NCI-H748 treated with DMSO at 0.1 percent for 48 hours (cell line): ENCODE data around the gene TNFAIP1.

Source experiments
- DNase-seq: peaks from one replicate; lab custom pipeline; 2025; lab: John Stamatoyannopoulos, UW

Gene TNFAIP1

DNA sequence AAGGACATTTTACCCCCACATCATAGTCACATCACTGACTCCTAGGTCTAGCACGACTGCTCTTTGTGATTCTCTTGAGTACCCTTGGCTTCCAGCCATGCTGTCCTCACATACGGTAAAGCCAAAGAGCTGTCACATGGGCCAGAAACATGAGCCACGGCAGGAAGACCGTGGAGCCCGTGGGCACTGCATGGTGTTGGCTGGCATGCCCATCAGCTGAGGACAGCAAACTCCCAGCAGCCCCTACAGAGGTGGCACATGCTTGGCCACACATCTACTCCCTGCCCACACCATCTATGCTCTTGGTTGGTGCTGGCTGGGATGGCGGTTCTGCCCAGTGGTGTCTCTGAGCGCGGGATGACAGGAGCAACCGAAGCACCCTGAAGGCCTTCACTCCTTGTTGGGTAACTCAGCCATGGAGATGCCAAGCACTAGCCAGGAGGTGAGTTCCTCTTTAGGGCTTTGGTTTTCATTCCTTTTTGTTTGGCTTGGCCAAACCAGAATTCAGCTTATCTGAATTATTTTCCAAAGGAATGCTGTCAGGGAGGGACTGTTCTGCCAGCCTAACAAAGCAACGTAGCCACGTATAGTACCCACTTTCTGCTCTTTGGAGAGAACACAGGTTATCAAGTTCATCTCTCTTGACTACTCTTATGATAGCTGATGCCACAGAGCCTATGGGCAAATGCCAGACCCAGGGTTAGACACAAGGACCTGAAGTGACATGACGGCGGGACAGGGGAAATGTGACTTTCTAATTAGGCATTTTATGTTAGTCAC lies 10.0 kb downstream of the TNFAIP1 start:
- no peak for DNase-seq

DNA sequence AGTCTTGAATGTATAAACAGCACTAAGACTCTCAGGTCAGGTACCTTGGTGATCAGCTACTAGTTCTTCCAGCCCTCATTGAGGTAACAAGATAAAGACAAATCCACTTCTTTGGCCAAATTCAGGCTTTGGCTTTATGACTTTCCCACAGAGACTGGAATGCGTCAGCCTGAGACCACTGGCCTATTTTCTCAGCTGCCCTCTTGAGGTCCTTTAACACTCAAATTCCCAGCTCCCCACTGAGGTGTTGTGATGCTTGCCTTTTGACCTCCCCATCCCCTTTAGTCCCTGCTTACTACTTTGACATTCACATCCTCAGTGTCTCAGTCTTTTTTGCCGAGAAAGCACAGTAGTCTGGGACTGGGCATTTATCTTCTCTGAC lies 10.6 kb downstream of the TNFAIP1 start:
- DNase-seq = no peak

DNA sequence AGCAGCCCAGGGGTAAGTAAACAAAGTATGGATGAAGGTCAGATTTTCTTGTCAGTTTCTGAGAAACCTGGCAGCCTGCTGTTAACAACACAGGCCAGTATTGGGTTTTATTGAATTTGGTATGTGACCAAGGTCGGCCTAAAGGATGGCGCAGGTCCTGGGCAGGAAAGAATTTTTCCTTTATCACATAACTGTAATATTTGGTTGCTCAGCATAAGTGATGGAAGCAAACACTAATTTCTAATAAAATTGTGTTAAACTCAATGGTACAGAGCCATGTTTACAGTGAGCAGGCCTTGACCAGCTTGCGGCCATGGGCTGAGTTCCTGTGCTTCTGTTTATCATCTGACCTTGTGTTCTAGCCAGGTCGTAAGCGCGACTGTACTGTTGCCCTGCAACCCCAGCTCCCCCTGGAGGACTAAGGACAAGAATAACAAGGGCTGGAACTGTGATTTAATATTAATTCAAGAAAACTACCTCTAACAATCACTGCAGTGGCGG lies 11.2 kb downstream of the TNFAIP1 start:
- DNase-seq = no peak

DNA sequence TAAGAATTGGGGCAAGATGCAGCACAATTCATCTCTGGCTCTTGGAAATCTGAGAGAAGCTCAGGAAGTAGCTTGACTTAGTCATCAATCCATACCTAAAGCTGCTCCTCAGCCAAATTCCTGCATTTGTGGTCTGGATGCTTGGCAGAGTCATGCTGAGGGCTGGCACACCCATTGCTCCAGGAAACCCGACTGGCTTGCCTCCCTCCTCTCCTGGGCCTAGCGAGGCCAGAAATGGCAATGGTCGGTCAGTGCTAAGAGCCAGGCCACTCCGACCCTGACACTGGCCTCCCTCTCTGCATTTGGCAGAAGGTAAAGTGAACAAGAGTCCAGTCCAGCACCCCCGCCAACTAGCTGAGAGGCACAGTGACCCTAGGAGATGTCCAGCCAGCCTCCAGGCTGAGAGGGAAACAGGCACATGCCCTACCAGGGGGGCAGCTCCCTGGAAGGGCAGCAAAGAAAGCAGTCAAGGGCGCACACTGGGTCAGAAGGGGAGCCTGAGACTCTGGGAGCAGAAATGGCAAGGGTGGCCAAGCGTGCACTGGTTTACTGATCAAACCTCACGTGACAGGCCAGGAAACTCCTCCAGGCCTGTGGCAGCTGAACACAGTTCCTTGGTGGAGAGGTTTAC lies 11.8 kb downstream of the TNFAIP1 start:
- no peak for DNase-seq

DNA sequence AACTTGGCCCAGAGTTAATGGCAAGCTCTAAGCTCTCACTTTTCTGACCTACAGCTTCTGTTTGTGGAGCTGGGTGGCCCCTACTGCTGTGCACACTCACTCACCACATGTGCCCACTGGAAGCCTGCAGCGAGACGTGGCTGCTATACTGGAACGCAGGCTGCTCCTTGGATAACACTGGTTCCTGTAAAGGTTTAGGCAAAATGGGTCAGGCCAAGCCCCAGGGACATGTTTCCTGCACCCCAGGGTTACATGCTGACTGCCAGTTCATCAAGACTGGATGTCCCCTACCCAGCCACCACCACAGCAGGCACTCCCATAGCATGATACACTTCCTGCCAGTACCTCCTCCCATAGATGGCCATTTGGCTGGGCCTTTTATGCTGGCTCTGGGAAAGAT lies 13.4 kb downstream of the TNFAIP1 start:
- DNase-seq = no peak

DNA sequence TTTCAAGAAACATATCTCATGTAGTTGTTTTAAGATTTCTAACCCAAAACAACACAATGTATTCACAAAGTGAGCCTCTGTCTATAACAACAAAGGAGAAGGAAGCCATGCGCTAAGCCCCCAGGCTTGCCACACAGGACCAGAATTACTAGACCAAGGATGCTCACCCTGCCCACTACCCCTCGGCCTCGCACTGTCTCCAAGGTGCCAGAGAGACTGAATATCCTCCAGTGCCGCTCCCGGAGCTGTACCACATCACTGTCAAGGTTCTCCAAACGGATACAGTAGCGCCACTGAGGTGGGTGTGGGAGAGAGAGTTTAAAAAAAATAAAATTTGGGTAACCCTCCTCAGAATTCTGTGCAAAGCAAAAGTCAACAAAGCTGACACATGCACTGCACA lies 14.7 kb downstream of the TNFAIP1 start:
- DNase-seq = no peak

DNA sequence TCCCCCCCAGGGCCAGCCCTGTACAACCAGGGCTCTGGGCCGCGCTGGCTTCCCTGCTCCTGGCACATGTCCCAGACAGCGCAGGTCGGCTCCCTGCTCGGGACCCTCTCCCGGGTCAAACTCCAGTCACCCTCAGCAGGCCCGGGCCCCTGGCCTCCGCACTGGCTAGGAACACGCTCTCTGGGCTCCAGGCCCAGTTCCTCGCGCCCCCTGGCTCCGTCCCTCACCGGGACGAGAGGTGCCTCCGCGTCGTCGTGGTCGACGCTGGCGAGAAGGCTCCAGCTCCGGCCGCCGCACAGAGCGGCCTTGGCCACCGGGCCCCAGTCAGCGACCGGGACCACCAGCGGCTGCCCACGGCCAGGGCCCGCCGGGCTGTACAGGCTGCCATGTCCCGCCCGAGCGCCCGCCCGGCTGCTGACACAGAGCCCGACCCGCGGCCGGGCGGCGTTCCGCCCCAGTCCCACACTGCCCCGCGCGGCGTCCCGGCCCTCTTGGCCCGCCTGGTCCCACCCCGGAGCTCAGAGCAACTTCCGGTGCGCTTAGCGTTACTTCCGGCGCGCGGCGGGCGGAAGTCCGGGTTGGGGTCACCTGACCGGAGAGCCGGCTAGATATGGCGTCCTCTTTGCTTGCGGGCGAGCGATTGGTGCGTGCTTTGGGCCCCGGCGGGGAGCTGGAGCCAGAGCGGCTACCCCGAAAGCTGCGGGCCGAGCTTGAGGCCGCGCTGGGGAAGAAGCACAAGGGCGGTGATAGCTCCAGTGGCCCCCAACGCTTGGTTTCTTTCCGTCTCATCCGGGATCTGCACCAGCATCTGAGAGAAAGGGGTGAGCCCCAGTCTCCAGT lies 21.7 kb downstream of the TNFAIP1 start, which contains the start of gene POLDIP2:
Gene POLDIP2 (minus strand): TSS at position 467 of the 840 bp plus-strand sequence. CDS start 79 bp downstream, at position 388.
- peak; percentile 84 for DNase-seq

DNA sequence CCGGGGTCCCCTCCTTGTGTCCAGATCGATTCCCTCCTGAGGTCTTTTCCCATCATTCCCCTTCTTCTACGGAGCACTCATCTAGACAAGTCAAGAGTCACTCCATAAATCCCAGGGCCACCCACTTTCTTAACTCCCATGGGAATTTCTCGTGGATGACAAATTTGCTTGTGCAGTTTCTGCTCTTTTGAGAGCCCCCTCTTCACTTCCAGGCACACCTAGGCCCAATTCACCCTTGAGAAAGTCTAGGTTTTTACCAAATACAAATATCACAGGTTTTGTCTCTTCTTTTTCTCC lies 22.3 kb downstream of the TNFAIP1 start:
- DNase-seq = no peak

DNA sequence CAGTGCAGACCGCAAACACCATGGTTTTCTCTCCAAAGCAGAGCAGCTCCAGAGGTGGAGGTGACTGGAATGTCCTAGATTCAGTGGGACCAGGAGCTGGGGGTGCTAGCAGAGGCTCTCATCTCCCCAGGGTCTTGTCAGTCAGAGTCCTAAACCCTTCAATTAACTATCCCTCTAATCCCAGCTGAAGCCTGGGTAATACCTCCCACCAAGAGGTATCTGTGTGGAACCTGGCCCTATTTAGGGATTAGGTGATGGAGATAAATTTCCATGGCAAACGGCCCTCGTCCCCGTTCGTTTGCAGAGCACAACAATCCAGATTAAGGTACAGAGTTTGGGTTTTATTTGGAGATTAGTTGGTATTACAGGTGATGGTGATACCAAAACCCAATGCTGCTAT lies 27.6 kb downstream of the TNFAIP1 start:
- no peak for DNase-seq

DNA sequence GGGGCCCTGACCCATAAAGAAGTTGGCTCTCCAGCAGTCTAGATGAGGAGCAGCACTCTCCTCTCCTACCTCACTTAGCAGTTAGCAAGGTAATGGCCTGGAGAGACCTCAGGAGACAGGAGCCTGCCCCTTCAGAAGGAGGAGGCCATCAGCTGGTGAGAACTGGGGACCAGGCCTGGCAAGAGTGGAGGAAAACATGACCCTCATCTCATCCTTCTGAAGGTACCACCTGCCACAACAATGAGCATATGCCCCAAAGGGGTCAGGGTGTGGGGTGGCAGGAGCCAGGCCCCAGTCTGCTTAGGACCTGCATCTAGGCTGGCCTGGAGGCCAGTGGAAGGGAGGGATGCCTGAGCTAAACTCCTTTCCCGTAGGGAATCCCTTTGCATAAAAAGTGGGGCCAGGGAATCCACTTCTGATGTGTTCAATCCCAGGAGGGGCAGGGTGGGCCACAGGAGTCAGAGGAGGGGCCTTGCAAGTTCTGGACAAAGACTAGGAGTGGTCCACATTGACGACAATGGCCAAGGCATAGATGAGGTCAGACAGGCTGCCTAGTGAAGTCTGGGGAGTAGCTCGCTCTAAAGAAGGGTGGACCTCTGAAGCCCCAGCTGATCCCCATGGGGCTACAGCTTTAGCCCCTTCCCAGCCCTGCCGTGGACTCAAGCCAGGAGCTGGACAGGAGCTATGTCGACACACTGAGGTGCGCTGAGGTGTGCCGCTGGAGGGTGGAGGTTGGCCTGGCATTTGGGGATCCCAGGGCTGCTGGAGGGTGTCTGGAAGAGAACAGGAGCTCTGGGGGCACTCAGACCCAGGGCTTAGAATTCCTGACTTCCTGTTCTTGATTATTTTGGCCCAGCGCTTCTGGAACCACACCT lies 28.5 kb downstream of the TNFAIP1 start:
- DNase-seq = no peak

DNA sequence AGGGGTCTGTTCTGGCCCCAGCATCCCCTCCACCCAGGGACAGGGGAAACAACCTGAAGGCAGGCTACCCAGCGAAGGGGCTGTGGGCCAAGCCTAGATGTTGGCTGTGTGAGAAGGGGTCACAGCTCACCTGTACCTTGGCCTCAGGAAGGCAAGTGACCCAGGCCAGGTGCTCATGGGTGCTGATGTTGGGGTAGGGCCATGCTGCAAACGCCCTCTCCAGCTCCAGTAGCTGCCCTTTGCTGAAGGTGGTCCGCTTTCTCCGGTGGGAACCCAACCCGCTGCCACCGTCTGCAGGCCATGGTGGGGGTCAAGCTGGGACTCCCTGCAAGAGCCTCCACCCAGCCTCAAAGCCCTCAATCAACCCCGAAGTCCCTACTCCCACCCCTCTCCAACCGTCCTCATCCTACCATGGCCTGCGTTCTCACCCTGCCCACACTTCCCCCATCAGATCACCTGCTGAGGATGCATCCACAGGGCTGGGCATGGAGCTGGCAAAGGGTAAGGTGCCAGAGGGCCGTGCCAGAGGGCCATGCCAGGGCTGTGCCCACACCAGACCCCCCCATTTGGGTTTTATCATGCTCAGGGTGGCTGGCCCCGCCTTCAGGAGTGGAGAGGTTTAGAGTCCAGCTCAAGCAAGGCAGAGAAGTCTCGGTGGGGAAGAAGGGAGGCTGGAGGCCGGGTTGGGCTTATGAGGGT lies 29.3 kb downstream of the TNFAIP1 start, which contains the start of gene SEBOX:
Gene SEBOX (minus strand): TSS at position 535 of the 699 bp plus-strand sequence. CDS start 48 bp downstream, at position 487.
- DNase-seq = no peak

DNA sequence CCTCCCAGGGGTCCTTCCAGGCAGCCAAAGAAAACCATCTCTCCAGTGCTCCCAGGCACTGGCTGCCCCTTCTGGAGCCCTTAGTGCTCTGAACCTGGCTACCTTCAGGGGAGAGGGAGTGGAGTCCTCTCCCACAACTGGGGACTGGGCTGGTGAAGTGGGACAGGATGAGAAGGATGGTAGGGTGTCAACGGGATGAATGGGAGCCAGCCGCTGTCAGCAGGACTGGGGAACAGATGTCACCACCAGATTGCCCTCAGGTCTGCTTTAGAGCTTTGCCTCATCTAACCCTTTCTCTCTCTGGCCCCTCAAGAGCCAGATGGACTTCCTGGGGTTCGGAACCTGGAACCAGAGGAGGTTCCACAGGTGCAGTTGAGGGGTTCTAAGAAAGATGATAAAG lies 29.9 kb downstream of the TNFAIP1 start:
- no peak for DNase-seq

DNA sequence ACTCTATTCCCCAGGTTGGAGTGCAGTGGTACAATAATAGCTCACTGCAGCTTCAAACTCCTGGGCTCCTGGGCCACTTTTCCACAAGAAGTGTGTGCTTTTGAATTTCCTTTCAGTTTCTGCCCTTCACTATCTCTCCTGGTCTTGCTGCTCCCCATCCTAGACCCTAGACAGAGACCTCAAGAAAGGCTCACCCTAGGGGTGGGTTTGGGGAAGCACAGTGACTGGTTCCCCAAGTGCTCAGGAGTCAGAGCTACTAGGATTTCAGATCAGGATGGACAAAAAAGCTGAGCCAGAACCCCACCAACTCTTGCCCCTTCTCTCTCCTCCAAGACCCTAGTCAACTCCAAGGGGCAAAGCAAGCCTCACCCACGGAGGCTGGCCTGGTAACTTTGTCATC lies 31.0 kb downstream of the TNFAIP1 start:
- no peak for DNase-seq

DNA sequence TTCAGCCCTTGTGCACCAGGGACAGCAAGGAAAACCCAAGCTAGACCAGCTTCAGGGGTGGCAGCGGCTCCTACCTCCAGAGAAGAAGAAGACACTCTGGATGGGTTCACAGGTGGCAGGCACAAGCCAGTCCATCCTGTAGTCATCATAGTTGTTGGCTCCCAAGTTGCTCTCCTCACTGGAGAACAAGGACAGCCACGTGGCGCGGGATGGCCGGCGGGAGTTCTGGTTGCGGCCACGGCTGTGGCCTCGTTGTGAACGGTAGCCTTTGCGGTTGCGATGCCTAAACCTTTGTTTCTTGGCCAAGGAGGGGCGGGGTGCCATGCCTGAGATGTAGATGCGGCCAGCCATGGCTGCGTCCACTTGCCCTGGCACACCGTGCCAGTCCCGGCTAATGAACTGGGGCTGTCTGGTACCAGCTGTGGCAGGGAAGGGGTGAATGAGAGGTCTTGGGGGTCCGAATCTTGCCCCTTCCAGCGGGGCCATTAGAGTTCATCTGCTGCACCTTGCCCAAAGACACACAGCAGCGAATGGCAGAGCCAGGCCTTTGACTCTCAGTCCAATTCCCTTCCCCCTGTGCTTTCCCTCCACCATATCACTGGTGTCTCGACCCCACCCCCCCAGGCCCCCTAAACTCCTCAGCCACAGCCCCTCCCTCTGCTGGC lies 32.2 kb downstream of the TNFAIP1 start:
- no peak for DNase-seq

DNA sequence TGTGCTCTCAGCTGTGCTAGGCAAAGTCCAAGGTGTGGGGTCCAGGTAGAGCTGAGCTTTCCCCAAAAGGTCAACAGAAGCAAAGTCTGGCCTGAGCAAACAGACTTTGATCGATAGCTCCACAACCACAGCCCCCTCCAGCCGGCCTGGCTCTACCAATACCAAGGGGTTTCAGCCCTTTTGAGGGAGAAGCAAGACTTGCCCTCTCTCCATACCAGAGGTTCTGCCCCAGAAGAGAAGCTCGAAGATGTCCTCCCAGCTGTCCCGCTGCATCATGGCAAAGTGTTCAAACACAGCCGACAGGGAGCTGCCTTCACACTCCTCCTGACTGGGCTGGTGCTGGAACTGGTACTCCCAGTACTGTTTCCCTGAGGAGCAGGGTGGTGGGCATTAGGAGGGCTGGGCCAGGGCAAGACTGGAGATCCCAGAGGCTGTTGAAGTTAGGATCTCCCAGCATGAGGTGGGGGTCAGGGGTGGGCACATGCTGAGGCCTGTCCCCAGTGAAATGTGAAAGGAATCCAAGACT lies 32.8 kb downstream of the TNFAIP1 start:
- DNase-seq = no peak

DNA sequence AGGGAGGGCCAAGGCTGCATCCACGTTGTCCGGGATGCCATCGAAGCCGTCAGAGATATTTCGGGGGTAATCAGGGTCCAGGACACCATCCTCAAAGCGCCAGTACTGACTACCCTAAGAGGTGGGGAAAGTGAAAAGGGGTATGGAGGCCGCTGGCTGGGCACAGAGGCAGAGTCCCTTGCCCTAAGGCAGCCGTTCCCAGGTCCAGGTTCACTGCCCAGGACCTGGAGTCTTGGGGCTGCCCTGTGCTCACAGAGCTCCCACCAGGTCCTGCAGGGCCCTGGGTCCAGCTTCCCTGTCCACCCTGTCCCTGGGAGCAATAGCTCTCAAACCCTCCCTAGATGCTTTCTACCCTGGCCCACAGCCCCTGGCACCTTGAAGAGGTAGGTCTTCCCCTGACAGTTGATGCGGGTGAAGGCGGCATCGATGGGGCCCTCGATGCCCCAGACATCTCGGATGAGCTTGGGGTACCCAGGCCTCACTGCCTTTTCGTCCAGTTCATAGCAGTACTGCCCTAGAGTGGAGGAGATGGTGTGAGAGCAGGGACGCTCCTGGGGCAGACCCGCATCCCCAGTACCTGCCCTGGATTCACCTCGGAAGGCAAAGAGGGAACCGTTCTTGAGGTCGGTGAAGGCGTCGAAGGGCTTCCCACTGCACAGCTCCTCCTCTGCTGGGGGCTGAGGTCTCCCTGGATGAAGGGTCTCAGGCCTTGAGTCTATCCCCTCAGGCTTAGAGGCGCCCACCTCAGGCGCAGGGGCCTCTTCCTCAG lies 33.5 kb downstream of the TNFAIP1 start:
- no peak for DNase-seq

DNA sequence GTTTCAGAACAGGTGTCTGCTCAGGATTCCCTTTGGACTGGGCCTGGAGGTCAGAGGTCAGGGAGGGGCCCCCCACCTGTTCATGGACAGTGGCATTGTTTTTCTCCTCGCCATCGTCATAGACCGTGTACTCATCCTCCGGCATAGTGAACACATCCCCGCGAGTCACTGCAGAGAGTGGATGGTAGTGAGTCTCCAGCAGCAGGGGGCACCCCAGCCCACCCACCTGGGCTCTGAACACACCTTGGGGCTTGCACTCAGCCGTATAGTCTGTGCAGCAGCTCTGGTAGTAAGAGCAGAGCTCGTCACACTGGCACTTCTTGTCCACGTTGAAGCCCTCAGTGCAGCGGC lies 34.1 kb downstream of the TNFAIP1 start:
- DNase-seq = no peak

DNA sequence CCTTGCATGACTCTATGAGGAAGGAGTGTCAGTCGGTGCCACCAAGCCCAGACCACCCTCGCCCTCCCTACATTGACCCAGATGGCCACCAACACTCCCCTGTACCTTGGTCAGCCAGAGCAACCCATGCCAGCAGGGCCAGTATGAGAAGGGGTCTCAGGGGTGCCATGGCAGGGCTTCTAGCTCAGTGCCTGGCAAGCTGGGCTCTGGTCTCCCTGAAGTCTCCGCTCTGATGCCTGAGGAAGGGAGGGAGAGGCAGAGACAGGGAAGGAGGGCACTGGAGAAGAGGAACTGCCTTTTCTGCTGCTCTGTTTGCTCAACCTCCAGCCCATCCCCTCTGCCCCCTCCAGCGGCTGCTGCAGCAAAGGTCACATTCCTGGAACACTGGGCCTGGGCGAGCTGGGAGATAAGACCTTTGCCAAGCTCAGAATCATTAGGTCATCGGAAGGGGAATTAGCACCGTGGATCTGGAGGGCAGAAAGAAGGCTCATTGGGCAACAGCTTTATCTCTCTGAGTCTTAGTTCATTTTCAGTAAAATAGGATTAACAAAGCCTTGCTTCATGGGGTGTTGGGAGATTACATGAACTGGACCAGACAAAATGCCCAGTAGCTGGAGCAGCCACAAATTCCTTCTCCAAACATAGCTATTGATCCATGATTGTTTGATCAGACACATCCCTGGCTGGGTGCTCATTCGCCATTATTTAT lies 34.6 kb downstream of the TNFAIP1 start, which contains the start of gene VTN:
Gene VTN (minus strand): TSS at position 273 of the 709 bp plus-strand sequence. CDS start 104 bp downstream, at position 169.
- no peak for DNase-seq

DNA sequence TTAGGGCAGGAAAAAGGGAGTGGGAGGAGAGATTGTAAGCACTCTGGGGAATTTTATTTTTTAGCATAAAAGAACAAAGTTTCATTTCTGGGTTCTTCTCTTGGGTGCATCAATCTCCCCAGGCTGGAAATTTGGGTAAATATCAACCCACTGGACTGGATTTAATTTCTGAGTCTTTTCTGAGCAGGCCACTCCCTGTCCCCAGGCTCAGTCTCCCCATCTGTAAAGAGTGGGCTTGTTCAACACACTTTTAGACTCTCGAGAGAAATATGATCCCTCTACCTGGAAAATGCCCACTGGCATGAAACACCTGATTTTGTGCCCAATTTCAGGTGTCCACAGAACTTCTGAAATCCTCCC lies 35.2 kb downstream of the TNFAIP1 start:
- no peak for DNase-seq
